ENCODE data around the gene CDC20B. TPM values are rescaled to one million over a fixed set of nuclear protein-coding genes. Genes with fewer than 3 reads are reported as not detected.

Gene CDC20B

DNA sequence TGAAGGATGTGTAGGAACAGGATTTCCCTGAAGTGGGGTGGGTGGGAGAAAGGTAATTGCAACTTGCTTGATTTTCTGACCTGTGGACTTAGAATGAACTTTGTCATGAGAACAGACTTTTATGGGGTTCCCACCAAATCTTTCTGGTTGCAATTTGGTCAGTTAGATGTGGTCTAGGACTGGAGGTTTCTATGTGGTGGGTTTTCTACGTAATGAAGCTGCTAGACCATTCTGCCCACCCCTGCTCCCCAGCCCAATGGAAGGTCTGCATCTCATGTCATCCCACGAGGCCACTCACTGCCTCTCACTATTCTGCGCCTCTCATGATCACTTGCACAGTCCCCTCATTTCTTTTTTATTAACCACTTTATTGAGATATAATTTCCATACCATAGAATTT lies 108.5 kb downstream of the CDC20B start:
- Histone ChIP-seq H3K4me3 (replicated peaks; ENCODE audit: insufficient read depth, low read length) (no peak overlapping the region), H3K27me3 (ENCODE audit: insufficient read depth, poor library complexity, severe bottlenecking) (no peaks in the 10 kb centered on the region), H3K27ac (replicated peaks) (no peak overlapping the region)
- no peak for TF ChIP-seq GABPA (IDR thresholded peaks at IDR 0.05; ENCODE audit: low read depth)
- no peak for DNase-seq (ENCODE audit: low read depth in 1 of 2, low spot score in 1 of 2)

DNA sequence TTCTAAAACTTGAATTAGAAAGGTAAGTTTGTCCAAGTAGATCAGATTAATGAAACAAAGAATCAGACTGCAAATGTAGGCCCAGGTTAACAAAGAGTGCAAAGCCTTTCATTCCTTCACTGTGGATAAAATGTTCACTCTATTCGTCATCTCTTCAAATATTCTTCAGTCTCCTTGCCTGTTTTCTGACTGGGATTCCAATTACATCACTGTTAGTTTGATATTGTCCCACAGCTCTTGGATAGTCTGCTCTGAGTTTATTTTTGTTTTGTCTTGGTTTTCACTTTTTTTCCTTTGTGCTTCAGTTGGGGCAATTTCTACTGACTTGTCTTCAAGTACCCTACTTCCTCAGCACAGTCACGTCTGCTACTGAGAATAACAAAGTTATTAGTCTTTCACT lies 109.1 kb downstream of the CDC20B start:
- H3K4me3 ChIP-seq (replicated peaks; ENCODE audit: insufficient read depth, low read length) = no peak overlapping the region
- no peak overlapping the region for H3K27ac ChIP-seq (replicated peaks)
- TF ChIP-seq, protein P1, sequence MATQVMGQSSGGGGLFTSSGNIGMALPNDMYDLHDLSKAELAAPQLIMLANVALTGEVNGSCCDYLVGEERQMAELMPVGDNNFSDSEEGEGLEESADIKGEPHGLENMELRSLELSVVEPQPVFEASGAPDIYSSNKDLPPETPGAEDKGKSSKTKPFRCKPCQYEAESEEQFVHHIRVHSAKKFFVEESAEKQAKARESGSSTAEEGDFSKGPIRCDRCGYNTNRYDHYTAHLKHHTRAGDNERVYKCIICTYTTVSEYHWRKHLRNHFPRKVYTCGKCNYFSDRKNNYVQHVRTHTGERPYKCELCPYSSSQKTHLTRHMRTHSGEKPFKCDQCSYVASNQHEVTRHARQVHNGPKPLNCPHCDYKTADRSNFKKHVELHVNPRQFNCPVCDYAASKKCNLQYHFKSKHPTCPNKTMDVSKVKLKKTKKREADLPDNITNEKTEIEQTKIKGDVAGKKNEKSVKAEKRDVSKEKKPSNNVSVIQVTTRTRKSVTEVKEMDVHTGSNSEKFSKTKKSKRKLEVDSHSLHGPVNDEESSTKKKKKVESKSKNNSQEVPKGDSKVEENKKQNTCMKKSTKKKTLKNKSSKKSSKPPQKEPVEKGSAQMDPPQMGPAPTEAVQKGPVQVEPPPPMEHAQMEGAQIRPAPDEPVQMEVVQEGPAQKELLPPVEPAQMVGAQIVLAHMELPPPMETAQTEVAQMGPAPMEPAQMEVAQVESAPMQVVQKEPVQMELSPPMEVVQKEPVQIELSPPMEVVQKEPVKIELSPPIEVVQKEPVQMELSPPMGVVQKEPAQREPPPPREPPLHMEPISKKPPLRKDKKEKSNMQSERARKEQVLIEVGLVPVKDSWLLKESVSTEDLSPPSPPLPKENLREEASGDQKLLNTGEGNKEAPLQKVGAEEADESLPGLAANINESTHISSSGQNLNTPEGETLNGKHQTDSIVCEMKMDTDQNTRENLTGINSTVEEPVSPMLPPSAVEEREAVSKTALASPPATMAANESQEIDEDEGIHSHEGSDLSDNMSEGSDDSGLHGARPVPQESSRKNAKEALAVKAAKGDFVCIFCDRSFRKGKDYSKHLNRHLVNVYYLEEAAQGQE (IDR thresholded peaks at IDR 0.05; ENCODE audit: insufficient replicate concordance, low read depth) = no peak
- TF ChIP-seq, protein P2, sequence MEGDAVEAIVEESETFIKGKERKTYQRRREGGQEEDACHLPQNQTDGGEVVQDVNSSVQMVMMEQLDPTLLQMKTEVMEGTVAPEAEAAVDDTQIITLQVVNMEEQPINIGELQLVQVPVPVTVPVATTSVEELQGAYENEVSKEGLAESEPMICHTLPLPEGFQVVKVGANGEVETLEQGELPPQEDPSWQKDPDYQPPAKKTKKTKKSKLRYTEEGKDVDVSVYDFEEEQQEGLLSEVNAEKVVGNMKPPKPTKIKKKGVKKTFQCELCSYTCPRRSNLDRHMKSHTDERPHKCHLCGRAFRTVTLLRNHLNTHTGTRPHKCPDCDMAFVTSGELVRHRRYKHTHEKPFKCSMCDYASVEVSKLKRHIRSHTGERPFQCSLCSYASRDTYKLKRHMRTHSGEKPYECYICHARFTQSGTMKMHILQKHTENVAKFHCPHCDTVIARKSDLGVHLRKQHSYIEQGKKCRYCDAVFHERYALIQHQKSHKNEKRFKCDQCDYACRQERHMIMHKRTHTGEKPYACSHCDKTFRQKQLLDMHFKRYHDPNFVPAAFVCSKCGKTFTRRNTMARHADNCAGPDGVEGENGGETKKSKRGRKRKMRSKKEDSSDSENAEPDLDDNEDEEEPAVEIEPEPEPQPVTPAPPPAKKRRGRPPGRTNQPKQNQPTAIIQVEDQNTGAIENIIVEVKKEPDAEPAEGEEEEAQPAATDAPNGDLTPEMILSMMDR (IDR thresholded peaks at IDR 0.05; ENCODE audit: insufficient read depth, low read length) = no peak
- no peak for DNase-seq (ENCODE audit: low read depth in 1 of 2, low spot score in 1 of 2)
- H3K27me3 ChIP-seq (ENCODE audit: insufficient read depth, poor library complexity, severe bottlenecking) = no peaks in the 10 kb centered on the region

DNA sequence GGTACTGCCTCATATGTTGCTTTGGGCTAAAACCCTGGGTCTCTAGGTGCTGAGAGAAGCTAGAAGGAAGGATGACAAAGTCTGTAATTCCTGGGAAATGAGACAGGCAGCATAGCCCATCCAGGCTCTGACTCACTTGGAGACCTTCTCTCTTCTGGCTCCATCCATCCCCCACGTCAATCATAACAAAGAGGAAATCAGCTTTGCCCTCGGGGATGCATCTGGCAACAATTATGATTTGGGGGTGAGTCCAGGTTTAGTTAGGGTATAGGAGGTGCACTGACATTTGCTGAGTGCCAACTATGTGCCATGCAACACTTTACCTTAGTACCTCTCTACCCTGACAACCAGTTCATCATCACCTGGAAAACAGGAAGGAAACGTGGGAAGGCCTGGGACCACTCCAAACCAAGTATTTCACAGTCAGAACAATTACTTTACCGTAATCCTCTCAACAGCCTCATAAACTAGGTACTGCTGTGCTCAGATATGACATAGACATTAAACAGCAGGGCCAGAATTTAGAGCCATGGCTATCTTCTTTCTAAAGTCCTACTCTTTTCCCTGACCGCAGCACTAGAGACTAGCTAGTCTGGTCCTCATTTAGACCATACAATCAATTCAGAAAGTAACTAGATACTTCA lies 109.6 kb downstream of the CDC20B start:
- no peak for DNase-seq (ENCODE audit: low read depth in 1 of 2, low spot score in 1 of 2)
- TF ChIP-seq SPI1 (IDR thresholded peaks at IDR 0.05; ENCODE audit: borderline replicate concordance, low read depth) (no peak), POLR2AphosphoS5 (IDR thresholded peaks at IDR 0.05; ENCODE audit: low read depth) (no peak), GABPA (IDR thresholded peaks at IDR 0.05; ENCODE audit: low read depth) (no peak)
- TF ChIP-seq, protein P1 (IDR thresholded peaks at IDR 0.05; ENCODE audit: insufficient replicate concordance, low read depth) = no peak
- TF ChIP-seq, protein P2 (IDR thresholded peaks at IDR 0.05; ENCODE audit: insufficient read depth, low read length) = no peak
- Histone ChIP-seq H3K4me3 (replicated peaks; ENCODE audit: insufficient read depth, low read length) (no peak overlapping the region), H3K27ac (replicated peaks) (no peak overlapping the region), H3K27me3 (ENCODE audit: insufficient read depth, poor library complexity, severe bottlenecking) (no peaks in the 10 kb centered on the region)

Small RNA genes within 50 kb of the gene (microRNA-seq; reads per million reads assigned to microRNA genes)
- 11.8 reads per million, percentile 35 among the genes with 10 or more reads in this experiment for gene MIR449A
- not detected for gene MIR449B
- gene MIR449C = 2.4 reads per million
